Erythroblast (primary cell): ENCODE measurements around the gene ARMC9.

Experiments
- DNase-seq, 2 experiments: peaks; one replicate each; lab custom pipeline; 2025; lab: John Stamatoyannopoulos, UW
- GATA1 ChIP-seq: IDR thresholded peaks from 2 replicates; pipeline ENCODE4 v1.6.1; 2011; ENCODE audit warnings: low read depth, mild to moderate bottlenecking, control low read depth, low read length, moderate library complexity
- POLR2A ChIP-seq: IDR thresholded peaks from 2 replicates; pipeline ENCODE4 v1.6.1; 2011; ENCODE audit warnings: mild to moderate bottlenecking, low read length

The ARMC9 gene

GRCh38 chr2:231198291-231199173 is at the start of gene ARMC9:
Gene ARMC9, plus strand, starts transcription at chr2:231198631. Its CDS starts 7,608 bp downstream, at chr2:231206239.
- TF ChIP-seq GATA1: no peak
- peak; percentile 34 for TF ChIP-seq POLR2A
- peak; percentile 67 to 84 for DNase-seq

GRCh38 chr2:231152800-231153557 is 45.5 kb upstream of the ARMC9 start:
- TF ChIP-seq POLR2A (no peak), GATA1 (no peak)
- no peak for DNase-seq

- TF ChIP-seq GATA1 (no peak), POLR2A (no peak)
- no peak for DNase-seq
Observed at GRCh38 chr2:231159306-231159705, 39.1 kb upstream of the ARMC9 start.

- no peak for TF ChIP-seq GATA1
- TF ChIP-seq POLR2A: no peak
- DNase-seq: no peak
Observed at GRCh38 chr2:231160701-231161100, 37.7 kb upstream of the ARMC9 start.

- no peak for DNase-seq
- TF ChIP-seq POLR2A (no peak), GATA1 (no peak)
Observed at GRCh38 chr2:231161252-231161839, 37.1 kb upstream of the ARMC9 start.

- TF ChIP-seq POLR2A (no peak), GATA1 (no peak)
- no peak for DNase-seq
Observed at GRCh38 chr2:231161877-231162329, 36.5 kb upstream of the ARMC9 start.

- TF ChIP-seq POLR2A (no peak), GATA1 (no peak)
- no peak for DNase-seq
Observed at GRCh38 chr2:231163011-231163410, 35.4 kb upstream of the ARMC9 start.

- no peak for TF ChIP-seq GATA1
- TF ChIP-seq POLR2A: no peak
- no peak for DNase-seq
Observed at GRCh38 chr2:231163414-231164095, 34.9 kb upstream of the ARMC9 start.

- TF ChIP-seq GATA1 (no peak), POLR2A (no peak)
- DNase-seq: no peak
Observed at GRCh38 chr2:231167745-231168459, 30.5 kb upstream of the ARMC9 start.

GRCh38 chr2:231168460-231169139 is 29.8 kb upstream of the ARMC9 start:
- DNase-seq: no peak
- TF ChIP-seq GATA1: no peak
- TF ChIP-seq POLR2A: no peak

- TF ChIP-seq GATA1 (no peak), POLR2A (no peak)
- no peak for DNase-seq
Observed at GRCh38 chr2:231169488-231169887, 28.9 kb upstream of the ARMC9 start.

GRCh38 chr2:231170055-231170454 is 28.4 kb upstream of the ARMC9 start:
- no peak for TF ChIP-seq POLR2A
- TF ChIP-seq GATA1: no peak
- DNase-seq: no peak
